ENCODE results near the gene ARHGAP42. TPM values are rescaled to one million over a fixed set of nuclear protein-coding genes. Genes with fewer than 3 reads are reported as not detected.

The ARHGAP42 gene
- polyA plus RNA-seq, 3 donors, result 0.13 TPM; not detected in 2

DNA sequence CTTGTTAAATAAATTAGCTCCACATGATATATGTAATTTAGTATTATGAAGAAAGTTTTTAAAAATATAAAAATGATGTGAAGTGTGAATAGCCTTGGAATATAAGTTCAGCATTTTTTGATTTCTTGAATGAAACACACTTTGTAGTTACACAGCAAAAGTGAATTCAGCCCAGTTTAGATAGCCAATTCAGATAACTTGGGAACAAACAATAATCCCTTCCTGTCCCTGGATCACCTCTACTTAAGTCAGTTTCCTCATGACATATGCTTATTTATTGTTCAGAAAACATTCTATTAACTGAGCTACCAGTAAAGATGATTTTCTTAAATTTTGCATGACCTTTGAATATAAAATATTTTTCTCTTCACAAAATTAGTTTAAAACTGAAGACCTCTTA, 335.2 kb downstream of the ARHGAP42 start:
- no peak overlapping the region for H3K4me2 ChIP-seq (replicated peaks; ENCODE audit: extremely low read depth, low read length, poor library complexity, severe bottlenecking)
- H3K4me3 ChIP-seq (replicated peaks in 1 of 3; ENCODE audit: low read depth in 2 of 3, low read length in 3 of 3), result no peak overlapping the region
- Mint-ChIP-seq H3K9me3 (no peaks in the 10 kb centered on the region), H3K27ac (no peak overlapping the region), H3K4me1 (no peaks in the 10 kb centered on the region), H3K4me3 (no peak overlapping the region), H3K27me3 (ENCODE audit: low read depth in 3 of 3) (no peaks in the 10 kb centered on the region), H3K36me3 (no peaks in the 10 kb centered on the region)
- H3K4me1 ChIP-seq (ENCODE audit: control insufficient read depth in 1 of 2, insufficient read depth in 2 of 2, low read length in 2 of 2), result no peaks in the 10 kb centered on the region
- no peaks in the 10 kb centered on the region for H3K27me3 ChIP-seq (ENCODE audit: control insufficient read depth in 2 of 2, insufficient read depth in 2 of 2, low read length in 2 of 2)
- H4K20me1 ChIP-seq (ENCODE audit: insufficient read depth, low read length), result no peaks in the 10 kb centered on the region
- no peaks in the 10 kb centered on the region for H3K36me3 ChIP-seq (replicated peaks in 1 of 2; ENCODE audit: control insufficient read depth in 1 of 2, insufficient read depth in 2 of 2, low read length in 2 of 2)
- no peaks in the 10 kb centered on the region for H3K79me2 ChIP-seq (ENCODE audit: insufficient read depth, low read length)
- H3K27ac ChIP-seq (ENCODE audit: low read depth in 1 of 2, low read length in 2 of 2), result no peak overlapping the region
- DNase-seq, result no peak
- no peaks in the 10 kb centered on the region for H3K9me3 ChIP-seq (replicated peaks in 1 of 2; ENCODE audit: control insufficient read depth in 1 of 2, insufficient read depth in 1 of 2, low read length in 2 of 2)
- no peak overlapping the region for H2AFZ ChIP-seq (ENCODE audit: insufficient read depth, low read depth, low read length, poor library complexity, severe bottlenecking)
- TF ChIP-seq, protein P1, sequence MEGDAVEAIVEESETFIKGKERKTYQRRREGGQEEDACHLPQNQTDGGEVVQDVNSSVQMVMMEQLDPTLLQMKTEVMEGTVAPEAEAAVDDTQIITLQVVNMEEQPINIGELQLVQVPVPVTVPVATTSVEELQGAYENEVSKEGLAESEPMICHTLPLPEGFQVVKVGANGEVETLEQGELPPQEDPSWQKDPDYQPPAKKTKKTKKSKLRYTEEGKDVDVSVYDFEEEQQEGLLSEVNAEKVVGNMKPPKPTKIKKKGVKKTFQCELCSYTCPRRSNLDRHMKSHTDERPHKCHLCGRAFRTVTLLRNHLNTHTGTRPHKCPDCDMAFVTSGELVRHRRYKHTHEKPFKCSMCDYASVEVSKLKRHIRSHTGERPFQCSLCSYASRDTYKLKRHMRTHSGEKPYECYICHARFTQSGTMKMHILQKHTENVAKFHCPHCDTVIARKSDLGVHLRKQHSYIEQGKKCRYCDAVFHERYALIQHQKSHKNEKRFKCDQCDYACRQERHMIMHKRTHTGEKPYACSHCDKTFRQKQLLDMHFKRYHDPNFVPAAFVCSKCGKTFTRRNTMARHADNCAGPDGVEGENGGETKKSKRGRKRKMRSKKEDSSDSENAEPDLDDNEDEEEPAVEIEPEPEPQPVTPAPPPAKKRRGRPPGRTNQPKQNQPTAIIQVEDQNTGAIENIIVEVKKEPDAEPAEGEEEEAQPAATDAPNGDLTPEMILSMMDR (IDR thresholded peaks at IDR 0.05), result no peak
- no peak overlapping the region for H3K9ac ChIP-seq (ENCODE audit: insufficient read depth, low read length, poor library complexity, severe bottlenecking)
- intact Hi-C loops (cut with micrococcal nuclease), result no loop called here

DNA sequence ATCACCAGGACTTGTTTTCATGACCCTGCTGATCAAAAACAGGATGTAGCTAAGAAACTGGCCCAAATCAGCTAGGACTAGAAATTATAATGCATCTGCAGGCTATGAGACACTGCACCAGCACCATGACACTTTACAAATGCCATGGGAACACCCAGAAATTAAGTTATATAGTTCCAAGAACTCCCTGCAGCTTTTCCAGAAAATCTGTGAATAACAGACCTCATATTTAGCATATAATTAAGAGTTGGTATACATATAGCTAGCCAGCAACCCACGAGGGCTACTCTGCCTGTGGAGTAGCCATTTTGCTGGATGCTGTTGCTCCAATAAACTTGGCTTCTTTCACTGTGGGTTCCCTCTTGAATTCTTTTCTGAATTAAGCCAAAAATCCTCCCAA, 341.6 kb downstream of the ARHGAP42 start:
- H3K9me3 ChIP-seq (replicated peaks in 1 of 2; ENCODE audit: control insufficient read depth in 1 of 2, insufficient read depth in 1 of 2, low read length in 2 of 2), result no peaks in the 10 kb centered on the region
- no peaks in the 10 kb centered on the region for H3K4me1 Mint-ChIP-seq
- no peak overlapping the region for H3K4me2 ChIP-seq (replicated peaks; ENCODE audit: extremely low read depth, low read length, poor library complexity, severe bottlenecking)
- H3K27me3 ChIP-seq (ENCODE audit: control insufficient read depth in 2 of 2, insufficient read depth in 2 of 2, low read length in 2 of 2), result no peaks in the 10 kb centered on the region
- intact Hi-C loops (cut with micrococcal nuclease), result no loop called here
- no peak overlapping the region for H3K4me3 ChIP-seq (replicated peaks in 1 of 3; ENCODE audit: low read depth in 2 of 3, low read length in 3 of 3)
- TF ChIP-seq, protein P1 (IDR thresholded peaks at IDR 0.05), result no peak
- no peaks in the 10 kb centered on the region for H3K36me3 Mint-ChIP-seq
- no CpG with 5 or more reads among the region's 1 CpG for WGBS (ENCODE audit: insufficient coverage)
- H3K27me3 Mint-ChIP-seq (ENCODE audit: low read depth in 3 of 3), result no peaks in the 10 kb centered on the region
- H4K20me1 ChIP-seq (ENCODE audit: insufficient read depth, low read length), result no peaks in the 10 kb centered on the region
- no peak for DNase-seq
- H3K9me3 Mint-ChIP-seq, result no peaks in the 10 kb centered on the region
- H3K27ac Mint-ChIP-seq, result no peak overlapping the region
- no peak overlapping the region for H3K9ac ChIP-seq (ENCODE audit: insufficient read depth, low read length, poor library complexity, severe bottlenecking)
- no peaks in the 10 kb centered on the region for H3K4me1 ChIP-seq (ENCODE audit: control insufficient read depth in 1 of 2, insufficient read depth in 2 of 2, low read length in 2 of 2)
- no peaks in the 10 kb centered on the region for H3K36me3 ChIP-seq (replicated peaks in 1 of 2; ENCODE audit: control insufficient read depth in 1 of 2, insufficient read depth in 2 of 2, low read length in 2 of 2)
- H3K27ac ChIP-seq (ENCODE audit: low read depth in 1 of 2, low read length in 2 of 2), result no peak overlapping the region
- H3K4me3 Mint-ChIP-seq, result no peak overlapping the region
- no peak overlapping the region for H2AFZ ChIP-seq (ENCODE audit: insufficient read depth, low read depth, low read length, poor library complexity, severe bottlenecking)
- H3K79me2 ChIP-seq (ENCODE audit: insufficient read depth, low read length), result no peaks in the 10 kb centered on the region

Measured in CD14-positive monocyte (primary cell).